Measurements from ENCODE around the gene CTSL.

DNA sequence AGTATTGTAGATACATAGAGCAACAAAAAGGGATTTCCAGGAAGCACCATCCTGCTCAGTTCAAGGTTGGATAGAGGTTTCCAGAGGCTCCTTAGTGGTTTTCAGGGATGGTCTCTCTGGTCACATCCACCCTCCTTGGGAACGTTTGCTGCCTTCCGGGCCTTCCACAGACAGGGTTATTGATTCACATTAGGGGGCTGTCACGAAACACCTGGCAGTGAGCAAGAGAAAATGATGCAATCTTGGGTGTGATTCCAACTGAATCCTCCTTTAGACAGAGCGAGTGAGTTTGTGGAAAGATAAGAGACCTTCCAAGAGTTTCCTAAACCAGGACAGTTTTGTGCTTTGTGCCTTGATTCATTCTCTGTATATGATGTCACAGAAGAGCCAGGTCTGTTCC lies 43.8 kb upstream of the CTSL start:
- TF ChIP-seq, protein P1, sequence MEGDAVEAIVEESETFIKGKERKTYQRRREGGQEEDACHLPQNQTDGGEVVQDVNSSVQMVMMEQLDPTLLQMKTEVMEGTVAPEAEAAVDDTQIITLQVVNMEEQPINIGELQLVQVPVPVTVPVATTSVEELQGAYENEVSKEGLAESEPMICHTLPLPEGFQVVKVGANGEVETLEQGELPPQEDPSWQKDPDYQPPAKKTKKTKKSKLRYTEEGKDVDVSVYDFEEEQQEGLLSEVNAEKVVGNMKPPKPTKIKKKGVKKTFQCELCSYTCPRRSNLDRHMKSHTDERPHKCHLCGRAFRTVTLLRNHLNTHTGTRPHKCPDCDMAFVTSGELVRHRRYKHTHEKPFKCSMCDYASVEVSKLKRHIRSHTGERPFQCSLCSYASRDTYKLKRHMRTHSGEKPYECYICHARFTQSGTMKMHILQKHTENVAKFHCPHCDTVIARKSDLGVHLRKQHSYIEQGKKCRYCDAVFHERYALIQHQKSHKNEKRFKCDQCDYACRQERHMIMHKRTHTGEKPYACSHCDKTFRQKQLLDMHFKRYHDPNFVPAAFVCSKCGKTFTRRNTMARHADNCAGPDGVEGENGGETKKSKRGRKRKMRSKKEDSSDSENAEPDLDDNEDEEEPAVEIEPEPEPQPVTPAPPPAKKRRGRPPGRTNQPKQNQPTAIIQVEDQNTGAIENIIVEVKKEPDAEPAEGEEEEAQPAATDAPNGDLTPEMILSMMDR (IDR thresholded peaks at IDR 0.05; ENCODE audit: low read depth, low read length, poor library complexity, severe bottlenecking), result no peak
- no peak for TF ChIP-seq EZH2phosphoT487 (IDR thresholded peaks at IDR 0.05; ENCODE audit: borderline replicate concordance, low read length)

Data from DOHH2 (cell line).